Endodermal cell (in vitro differentiated cells): ENCODE data around the gene MPI. TPM values are rescaled to one million over a fixed set of nuclear protein-coding genes. Genes with fewer than 3 reads are reported as not detected.

Experiments
- DNase-seq: peaks from one replicate; pipeline ENCODE4 v3.0.0-alpha.2; 2017
- H3K27ac ChIP-seq: 2 replicates; pipeline ENCODE4 v1.5.1; 2013; ENCODE audit warnings: mild to moderate bottlenecking, low read depth, low read length, moderate library complexity
- H3K27me3 ChIP-seq: 2 replicates; pipeline ENCODE4 v1.6.1; 2013; ENCODE audit warnings: mild to moderate bottlenecking, low read length, moderate library complexity; ENCODE audit not compliant: insufficient read depth, control insufficient read depth, poor library complexity, severe bottlenecking
- H3K36me3 ChIP-seq: 2 replicates; pipeline ENCODE4 v1.7.0; 2013; ENCODE audit warnings: mild to moderate bottlenecking, low read length, moderate library complexity; ENCODE audit not compliant: control insufficient read depth, insufficient read depth
- H3K4me1 ChIP-seq: one replicate; pipeline ENCODE4 v1.7.0; 2013; ENCODE audit warnings: low read length; ENCODE audit not compliant: control insufficient read depth, insufficient read depth
- H3K4me3 ChIP-seq: 2 replicates; pipeline ENCODE4 v1.5.1; 2013; ENCODE audit warnings: mild to moderate bottlenecking, low read length, moderate library complexity
- H3K9ac ChIP-seq: 2 replicates; pipeline ENCODE4 v1.6.1; 2013; ENCODE audit warnings: mild to moderate bottlenecking, low read length, moderate library complexity; ENCODE audit not compliant: poor library complexity, severe bottlenecking; ENCODE audit errors: extremely low read depth
- H3K9me3 ChIP-seq: 2 replicates; pipeline ENCODE4 v1.6.1; 2013; ENCODE audit warnings: mild to moderate bottlenecking, low read length, moderate library complexity; ENCODE audit not compliant: control insufficient read depth
- H3K27ac Mint-ChIP-seq: 2 replicates; pipeline ENCODE4 v1.8.0; 2020; ENCODE audit warnings: mixed read lengths
- H3K27me3 Mint-ChIP-seq: 2 replicates; pipeline ENCODE4 v1.8.0; 2021; ENCODE audit warnings: mild to moderate bottlenecking, mixed read lengths; ENCODE audit not compliant: insufficient read depth
- H3K36me3 Mint-ChIP-seq: 2 replicates; pipeline ENCODE4 v1.8.0; 2020; ENCODE audit warnings: low read depth, mixed read lengths
- H3K4me1 Mint-ChIP-seq: 2 replicates; pipeline ENCODE4 v1.8.0; 2020; ENCODE audit warnings: mixed read lengths
- H3K4me3 Mint-ChIP-seq: 2 replicates; pipeline ENCODE4 v1.8.0; 2020; ENCODE audit warnings: mild to moderate bottlenecking, moderate library complexity, mixed read lengths
- H3K9me3 Mint-ChIP-seq: 2 replicates; pipeline ENCODE4 v1.8.0; 2020; ENCODE audit warnings: mild to moderate bottlenecking, mixed read lengths
- CTCF ChIP-seq: fragments of 200-600 bp; sonication (generic); conservative IDR thresholded peaks from 2 replicates; pipeline ENCODE4 v1.5.0; 2021; ENCODE audit warnings: antibody characterized with exemption, mild to moderate bottlenecking
- WGBS, 2 experiments: methylation state at CpG; one replicate each; pipeline versions ENCODE4 v1.1.5 to v1.1.7; 2013; ENCODE audit warnings: missing lambda C conversion rate in 2 of 2, mixed read lengths in 1 of 2; ENCODE audit not compliant: insufficient coverage in 1 of 2, insufficient read length in 1 of 2; 5-methylcytosine and 5-hydroxymethylcytosine counted together
- total RNA-seq, 2 donors: library from RNA; stranded (reverse); fragmentation: NEBNext Ultra II Directional in 1 of 2; extraction: Animal tissue kit (Norgen Biotek cat#: 25700) in 1 of 2; gene quantifications; 2 replicates in 1 of 2; 3 replicates in 1 of 2; pipeline ENCODE4 v1.2.1, GENCODE V29; 2021

MPI gene
- total RNA-seq, 2 donors from 2014 or later = 50.3 to 59.2 TPM

GRCh38 chr15:74865316-74865715 is 24.5 kb upstream of the MPI start:
- no peak overlapping the region for H3K4me3 Mint-ChIP-seq
- H3K27me3 Mint-ChIP-seq = no peaks in the 10 kb centered on the region
- no peak for DNase-seq
- Histone ChIP-seq H3K27ac (no peak overlapping the region), H3K9ac (no peak overlapping the region), H3K4me1 (no peaks in the 10 kb centered on the region), H3K36me3 (peaks cover 24% of the 10 kb centered on the region), H3K4me3 (no peak overlapping the region), H3K27me3 (no peaks in the 10 kb centered on the region), H3K9me3 (peaks cover 17% of the 10 kb centered on the region)
- 90 to 98% methylated on average over 2 of the region's 2 CpGs for WGBS, 2 experiments
- peaks cover 14% of the 10 kb centered on the region for H3K4me1 Mint-ChIP-seq
- no peak for TF ChIP-seq CTCF
- peaks cover 12% of the 10 kb centered on the region for H3K9me3 Mint-ChIP-seq
- H3K27ac Mint-ChIP-seq = no peak overlapping the region
- peaks cover 38% of the 10 kb centered on the region for H3K36me3 Mint-ChIP-seq

- Mint-ChIP-seq H3K4me1 (peaks cover 21% of the 10 kb centered on the region), H3K36me3 (peaks cover 38% of the 10 kb centered on the region), H3K4me3 (no peak overlapping the region), H3K9me3 (peaks cover 12% of the 10 kb centered on the region), H3K27ac (peak overlapping the region; percentile 55), H3K27me3 (no peaks in the 10 kb centered on the region)
- WGBS, 2 experiments = 95 to 97% methylated on average over 5 to 6 of the region's 6 CpGs
- H3K4me1 ChIP-seq = peaks cover 4% of the 10 kb centered on the region
- no peak for DNase-seq
- H3K27me3 ChIP-seq = no peaks in the 10 kb centered on the region
- TF ChIP-seq CTCF = no peak
- no peak overlapping the region for H3K9ac ChIP-seq
- H3K36me3 ChIP-seq = peaks cover 24% of the 10 kb centered on the region
- H3K9me3 ChIP-seq = peaks cover 17% of the 10 kb centered on the region
- no peak overlapping the region for H3K27ac ChIP-seq
- no peak overlapping the region for H3K4me3 ChIP-seq
Observed at GRCh38 chr15:74866090-74866489, 23.8 kb upstream of the MPI start.

- no peak for DNase-seq
- H3K9me3 ChIP-seq = peaks cover 17% of the 10 kb centered on the region
- H3K4me3 Mint-ChIP-seq = no peak overlapping the region
- peaks cover 40% of the 10 kb centered on the region for H3K36me3 Mint-ChIP-seq
- WGBS, 2 experiments = 88% methylated on average over 1 of the region's 1 CpG; no CpG with 5 or more reads in 1 of the 2 experiments
- peaks cover 25% of the 10 kb centered on the region for H3K4me1 Mint-ChIP-seq
- H3K27ac ChIP-seq = no peak overlapping the region
- H3K27me3 ChIP-seq = no peaks in the 10 kb centered on the region
- peaks cover 12% of the 10 kb centered on the region for H3K9me3 Mint-ChIP-seq
- no peak overlapping the region for H3K27ac Mint-ChIP-seq
- peaks cover 4% of the 10 kb centered on the region for H3K4me1 ChIP-seq
- no peaks in the 10 kb centered on the region for H3K27me3 Mint-ChIP-seq
- peak overlapping the region; percentile 1 for H3K4me3 ChIP-seq
- peaks cover 24% of the 10 kb centered on the region for H3K36me3 ChIP-seq
- TF ChIP-seq CTCF = no peak
- no peak overlapping the region for H3K9ac ChIP-seq
Observed at GRCh38 chr15:74867466-74868038, 22.3 kb upstream of the MPI start.
